ENCODE measurements around the gene ITGA8. TPM values are rescaled to one million over a fixed set of nuclear protein-coding genes. Genes with fewer than 3 reads are reported as not detected.

The ITGA8 gene
- total RNA-seq, 1 experiment from 2014 or later = not detected

DNA sequence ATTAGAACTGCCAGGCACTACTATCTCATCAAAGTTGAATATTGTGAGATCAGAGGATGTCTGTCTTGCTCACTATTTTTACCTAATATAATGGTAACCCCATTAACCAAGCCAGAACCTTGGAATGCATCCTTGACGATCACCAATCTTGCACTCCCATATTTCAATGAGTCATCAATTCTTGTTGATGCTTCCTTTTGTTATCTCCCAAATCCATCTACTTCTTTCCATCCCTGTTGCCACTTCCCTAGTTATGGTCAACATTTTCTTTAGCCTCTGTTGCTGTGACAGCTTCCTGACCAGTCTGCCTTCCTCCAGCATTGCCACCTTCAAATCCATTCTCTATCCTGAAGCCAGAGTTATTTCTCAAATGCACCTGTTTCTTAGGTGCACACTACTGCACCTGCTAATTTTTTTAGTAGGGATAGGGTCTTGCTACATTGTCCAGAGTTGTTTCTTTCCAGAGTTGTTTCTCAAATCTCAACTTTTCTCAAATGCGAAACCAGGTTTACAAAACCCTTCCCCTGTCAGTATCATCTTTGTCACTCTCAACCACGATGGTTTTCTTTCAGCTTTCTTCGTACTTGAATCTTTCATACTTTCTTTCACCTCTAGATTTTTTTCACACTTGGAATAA lies 15.7 kb downstream of the ITGA8 start:
- no peak for DNase-seq
- CTCF ChIA-PET = no interaction called here
- H3K4me1 ChIP-seq = no peaks in the 10 kb centered on the region
- no peaks in the 10 kb centered on the region; the same call in 1 of the 2 replicates for H3K9me3 ChIP-seq
- no peaks in the 10 kb centered on the region for H3K27me3 ChIP-seq (replicated peaks; ENCODE audit: control insufficient read depth, insufficient read depth, low read length)
- no peak overlapping the region for H3K4me3 Mint-ChIP-seq (ENCODE audit: unreplicated experiment)
- intact Hi-C loops (cut with micrococcal nuclease; ENCODE audit: unreplicated experiment) = no loop called here
- no TSS peak for BruUV-seq (replicated peaks)
- no peaks in the 10 kb centered on the region for H3K36me3 ChIP-seq (ENCODE audit: control insufficient read depth, insufficient read depth, low read length)
- H3K4me3 ChIP-seq (ENCODE audit: low read depth, low read length) = no peak overlapping the region
- H3K36me3 Mint-ChIP-seq (ENCODE audit: insufficient read depth, unreplicated experiment) = no peaks in the 10 kb centered on the region
- TF ChIP-seq, protein P1, sequence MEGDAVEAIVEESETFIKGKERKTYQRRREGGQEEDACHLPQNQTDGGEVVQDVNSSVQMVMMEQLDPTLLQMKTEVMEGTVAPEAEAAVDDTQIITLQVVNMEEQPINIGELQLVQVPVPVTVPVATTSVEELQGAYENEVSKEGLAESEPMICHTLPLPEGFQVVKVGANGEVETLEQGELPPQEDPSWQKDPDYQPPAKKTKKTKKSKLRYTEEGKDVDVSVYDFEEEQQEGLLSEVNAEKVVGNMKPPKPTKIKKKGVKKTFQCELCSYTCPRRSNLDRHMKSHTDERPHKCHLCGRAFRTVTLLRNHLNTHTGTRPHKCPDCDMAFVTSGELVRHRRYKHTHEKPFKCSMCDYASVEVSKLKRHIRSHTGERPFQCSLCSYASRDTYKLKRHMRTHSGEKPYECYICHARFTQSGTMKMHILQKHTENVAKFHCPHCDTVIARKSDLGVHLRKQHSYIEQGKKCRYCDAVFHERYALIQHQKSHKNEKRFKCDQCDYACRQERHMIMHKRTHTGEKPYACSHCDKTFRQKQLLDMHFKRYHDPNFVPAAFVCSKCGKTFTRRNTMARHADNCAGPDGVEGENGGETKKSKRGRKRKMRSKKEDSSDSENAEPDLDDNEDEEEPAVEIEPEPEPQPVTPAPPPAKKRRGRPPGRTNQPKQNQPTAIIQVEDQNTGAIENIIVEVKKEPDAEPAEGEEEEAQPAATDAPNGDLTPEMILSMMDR (IDR thresholded peaks at IDR 0.05; ENCODE audit: insufficient read depth in 1 of 2, low read depth in 1 of 2, low read length in 1 of 2, severe bottlenecking in 1 of 2, unreplicated experiment in 1 of 2) = no peak
- no peaks in the 10 kb centered on the region for H3K4me1 Mint-ChIP-seq (ENCODE audit: low read depth, unreplicated experiment)
- H3K27ac Mint-ChIP-seq (ENCODE audit: unreplicated experiment) = no peak overlapping the region
- peaks cover 9% of the 10 kb centered on the region for H3K27me3 Mint-ChIP-seq (ENCODE audit: insufficient read depth, unreplicated experiment)
- POLR2A ChIA-PET = no interaction called here
- H3K9me3 Mint-ChIP-seq (ENCODE audit: unreplicated experiment) = no peaks in the 10 kb centered on the region

DNA sequence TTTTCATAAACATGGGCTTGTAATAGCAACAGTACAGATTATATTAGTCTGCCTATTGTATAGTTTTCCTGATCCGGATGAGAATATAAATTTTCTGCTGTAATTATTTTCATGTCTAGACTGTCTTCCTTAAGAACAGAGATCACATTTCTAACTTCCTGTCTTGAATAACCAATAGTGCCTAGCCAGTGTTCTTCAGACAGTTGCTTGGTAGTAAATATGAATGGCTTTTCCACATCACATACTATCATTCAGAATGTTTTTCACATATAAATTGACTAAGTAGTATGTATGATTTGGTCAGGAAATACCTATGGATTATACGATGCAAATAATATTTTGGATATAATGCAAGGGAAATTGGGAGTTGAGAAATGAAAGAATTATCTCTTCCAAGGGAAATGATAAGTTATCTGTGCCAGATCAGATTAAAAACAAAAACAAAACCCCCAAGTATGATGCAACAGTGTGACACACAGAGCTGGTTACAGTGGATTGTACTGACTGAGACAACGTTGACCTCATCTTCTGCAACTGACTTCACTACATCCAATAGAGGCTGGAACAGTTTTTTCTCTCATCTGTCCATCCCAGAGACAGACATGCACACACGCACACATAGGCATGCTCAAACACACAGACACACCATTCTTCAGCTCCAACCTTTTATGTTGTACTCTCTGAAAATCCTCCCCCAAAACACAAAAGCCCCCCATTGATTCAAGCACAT lies 16.4 kb downstream of the ITGA8 start:
- H3K27me3 Mint-ChIP-seq (ENCODE audit: insufficient read depth, unreplicated experiment) = peaks cover 9% of the 10 kb centered on the region
- H3K27ac Mint-ChIP-seq (ENCODE audit: unreplicated experiment) = no peak overlapping the region
- H3K36me3 Mint-ChIP-seq (ENCODE audit: insufficient read depth, unreplicated experiment) = no peaks in the 10 kb centered on the region
- TF ChIP-seq, protein P1 (IDR thresholded peaks at IDR 0.05; ENCODE audit: insufficient read depth in 1 of 2, low read depth in 1 of 2, low read length in 1 of 2, severe bottlenecking in 1 of 2, unreplicated experiment in 1 of 2) = no peak
- Histone ChIP-seq H3K27me3 (replicated peaks; ENCODE audit: control insufficient read depth, insufficient read depth, low read length) (no peaks in the 10 kb centered on the region), H3K4me3 (ENCODE audit: low read depth, low read length) (no peak overlapping the region), H3K36me3 (ENCODE audit: control insufficient read depth, insufficient read depth, low read length) (no peaks in the 10 kb centered on the region), H3K4me1 (no peaks in the 10 kb centered on the region), H3K9me3 (no peaks in the 10 kb centered on the region; the same call in 1 of the 2 replicates)
- BruUV-seq (replicated peaks) = no TSS peak
- ChIA-PET CTCF (no interaction called here), POLR2A (no interaction called here)
- no peaks in the 10 kb centered on the region for H3K4me1 Mint-ChIP-seq (ENCODE audit: low read depth, unreplicated experiment)
- H3K4me3 Mint-ChIP-seq (ENCODE audit: unreplicated experiment) = no peak overlapping the region
- no peaks in the 10 kb centered on the region for H3K9me3 Mint-ChIP-seq (ENCODE audit: unreplicated experiment)
- intact Hi-C loops (cut with micrococcal nuclease; ENCODE audit: unreplicated experiment) = no loop called here
- DNase-seq = no peak

DNA sequence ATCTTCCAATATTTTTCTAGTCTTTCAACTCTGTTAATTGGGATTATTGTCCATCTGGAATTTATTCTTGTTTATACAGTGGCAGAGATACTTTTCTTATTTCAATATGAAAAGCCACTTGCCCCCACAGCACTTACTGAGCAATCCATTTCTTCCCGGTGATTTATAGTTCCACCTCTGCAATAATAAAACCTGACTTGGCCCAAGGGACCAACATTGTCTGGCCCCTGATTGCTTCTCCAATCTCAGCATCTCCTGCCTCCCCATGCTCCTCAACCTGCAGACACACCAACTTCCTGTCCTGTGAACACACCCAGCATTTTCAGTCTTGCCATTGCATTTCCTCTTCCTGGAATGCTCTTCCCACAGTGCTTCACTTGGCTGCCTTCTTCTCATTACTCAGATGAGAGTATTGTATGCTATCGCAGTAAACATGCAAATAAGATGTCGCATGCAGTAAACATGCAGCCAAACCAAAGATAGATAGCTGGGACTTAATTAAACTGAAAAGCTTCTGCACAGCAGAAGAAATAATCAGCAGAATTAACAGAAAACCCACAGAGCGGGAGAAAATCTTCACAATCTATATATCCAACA lies 19.5 kb downstream of the ITGA8 start:
- H3K27me3 Mint-ChIP-seq (ENCODE audit: insufficient read depth, unreplicated experiment) = peaks cover 6% of the 10 kb centered on the region
- intact Hi-C loops (cut with micrococcal nuclease; ENCODE audit: unreplicated experiment) = no loop called here
- H3K9me3 Mint-ChIP-seq (ENCODE audit: unreplicated experiment) = no peaks in the 10 kb centered on the region
- H3K27me3 ChIP-seq (replicated peaks; ENCODE audit: control insufficient read depth, insufficient read depth, low read length) = no peaks in the 10 kb centered on the region; the same call in 1 of the 2 replicates
- TF ChIP-seq, protein P1 (IDR thresholded peaks at IDR 0.05; ENCODE audit: insufficient read depth in 1 of 2, low read depth in 1 of 2, low read length in 1 of 2, severe bottlenecking in 1 of 2, unreplicated experiment in 1 of 2) = no peak
- no TSS peak for BruUV-seq (replicated peaks)
- no peaks in the 10 kb centered on the region for H3K4me1 Mint-ChIP-seq (ENCODE audit: low read depth, unreplicated experiment)
- H3K27ac Mint-ChIP-seq (ENCODE audit: unreplicated experiment) = no peak overlapping the region
- H3K4me3 ChIP-seq (ENCODE audit: low read depth, low read length) = no peak overlapping the region
- H3K36me3 Mint-ChIP-seq (ENCODE audit: insufficient read depth, unreplicated experiment) = no peaks in the 10 kb centered on the region
- no peaks in the 10 kb centered on the region for H3K4me1 ChIP-seq
- H3K36me3 ChIP-seq (ENCODE audit: control insufficient read depth, insufficient read depth, low read length) = no peaks in the 10 kb centered on the region
- ChIA-PET POLR2A (no interaction called here), CTCF (no interaction called here)
- no peak for DNase-seq
- no peaks in the 10 kb centered on the region; the same call in 1 of the 2 replicates for H3K9me3 ChIP-seq
- H3K4me3 Mint-ChIP-seq (ENCODE audit: unreplicated experiment) = no peak overlapping the region
